Common myeloid progenitor, CD34-positive (primary cell): Measurements from ENCODE around the gene RNF17.
A peak's percentile ranks its signal among the peaks of the same experiment; 100 is the strongest.
"Not testable (repeated sequence)": the region's sequence is repeated elsewhere in the genome, so short reads cannot be mapped to it uniquely, and the experiment has no call there.

Experiments used
- CTCF ChIA-PET: fragments of 350-600 bp; sonication (Branson Sonifier 250); formaldehyde crosslinking; loops from one replicate; lab custom pipeline; 2021; ENCODE audit warnings: antibody characterized with exemption; lab: Charles Lee
- POLR2A ChIA-PET: fragments of 350-600 bp; sonication (Branson Sonifier 250); formaldehyde crosslinking; loops from one replicate; lab custom pipeline; 2021; ENCODE audit warnings: antibody characterized with exemption; lab: Charles Lee
- DNase-seq, 3 donors: peaks; one replicate each; pipeline versions ENCODE4 v3.0.0 to v3.0.0-alpha.2; 2013
- H3K27ac ChIP-seq, 2 experiments: 1 replicate in 1 of 2; 2 replicates in 1 of 2; pipeline ENCODE4 v1.7.0; 2013; ENCODE audit warnings: inconsistent platforms in 2 of 2, low read length in 2 of 2, mild to moderate bottlenecking in 2 of 2, low read depth in 1 of 2, moderate library complexity in 1 of 2; ENCODE audit not compliant: severe bottlenecking in 2 of 2, insufficient read depth in 1 of 2, poor library complexity in 1 of 2
- H3K27me3 ChIP-seq, 5 experiments: replicated peaks in 2 of 5; 1 replicate in 3 of 5; 2 replicates in 2 of 5; pipeline versions ENCODE4 v1.6.1 to v1.7.0; 2013; ENCODE audit warnings: low read length in 4 of 5, mild to moderate bottlenecking in 2 of 5, moderate library complexity in 2 of 5, inconsistent platforms in 1 of 5; ENCODE audit not compliant: insufficient read depth in 5 of 5, control insufficient read depth in 4 of 5
- H3K36me3 ChIP-seq, 4 experiments: 1 replicate in 2 of 4; 2 replicates in 2 of 4; pipeline versions ENCODE4 v1.6.1 to v1.7.0; 2013; ENCODE audit warnings: low read length in 3 of 4, control low read depth in 1 of 4, mild to moderate bottlenecking in 1 of 4; ENCODE audit not compliant: control insufficient read depth in 4 of 4, insufficient read depth in 4 of 4
- H3K4me1 ChIP-seq, 4 experiments: 1 replicate in 3 of 4; 2 replicates in 1 of 4; pipeline versions ENCODE4 v1.6.1 to v1.7.1; 2013; ENCODE audit warnings: low read length in 3 of 4, mild to moderate bottlenecking in 3 of 4, control low read depth in 1 of 4, inconsistent platforms in 1 of 4, moderate library complexity in 1 of 4; ENCODE audit not compliant: control insufficient read depth in 4 of 4, insufficient read depth in 4 of 4; ENCODE audit errors: control extremely low read depth in 1 of 4
- H3K4me3 ChIP-seq, 7 experiments: 1 replicate in 4 of 7; 2 replicates in 3 of 7; pipeline versions ENCODE4 v1.5.1 to v1.7.0; 2013; ENCODE audit warnings: mild to moderate bottlenecking in 7 of 7, low read length in 6 of 7, moderate library complexity in 6 of 7, inconsistent platforms in 2 of 7, low read depth in 2 of 7, control low read depth in 1 of 7; ENCODE audit not compliant: insufficient read depth in 4 of 7, control insufficient read depth in 1 of 7; ENCODE audit errors: extremely low read depth in 1 of 7
- H3K9me3 ChIP-seq, 5 experiments: 1 replicate in 4 of 5; 2 replicates in 1 of 5; pipeline versions ENCODE4 v1.6.1 to v1.7.1; 2013; ENCODE audit warnings: low read length in 4 of 5, mild to moderate bottlenecking in 2 of 5, inconsistent platforms in 1 of 5, low read depth in 1 of 5, moderate library complexity in 1 of 5; ENCODE audit not compliant: control insufficient read depth in 4 of 5, insufficient read depth in 2 of 5; ENCODE audit errors: control extremely low read depth in 1 of 5
- WGBS: methylation state at CpG from one replicate; pipeline ENCODE4 v1.1.5; 2013; ENCODE audit not compliant: insufficient coverage; 5-methylcytosine and 5-hydroxymethylcytosine counted together

Gene RNF17

DNA sequence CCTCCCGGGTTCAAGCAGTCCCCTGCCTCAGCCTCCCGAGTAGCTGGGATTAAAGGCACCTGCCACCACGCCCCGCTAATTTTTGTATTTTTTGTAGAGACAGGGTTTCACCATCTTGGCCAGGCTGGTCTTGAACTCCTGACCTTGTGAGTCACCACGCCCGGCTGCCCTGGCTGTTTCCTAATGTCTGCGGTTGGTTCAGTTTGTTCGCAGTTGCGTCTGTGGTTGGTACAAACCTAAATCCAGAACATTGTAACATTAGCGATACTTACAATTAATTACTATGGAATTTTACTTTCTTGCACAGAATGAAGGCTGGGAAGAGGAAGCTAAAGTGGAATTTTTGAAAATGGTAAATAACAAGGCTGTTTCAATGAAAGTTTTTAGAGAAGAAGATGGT lies 38.1 kb downstream of the RNF17 start:
- Histone ChIP-seq H3K4me1 (no peaks in the 10 kb centered on the region), H3K36me3 (no peaks in the 10 kb centered on the region), H3K27ac (no peak overlapping the region), H3K9me3 (no peaks in the 10 kb centered on the region), H3K27me3 (peaks cover 0 to 3% (median 0%) of the 10 kb centered on the region in 5 experiments), H3K4me3 (no peak overlapping the region)
- POLR2A ChIA-PET: no interaction called here
- WGBS: 87% methylated on average over 3 of the region's 10 CpGs
- CTCF ChIA-PET: no interaction called here
- no peak for DNase-seq

- H3K4me1 ChIP-seq: no peaks in the 10 kb centered on the region
- WGBS: 100% methylated on average over 1 of the region's 2 CpGs
- no peak for DNase-seq
- H3K4me3 ChIP-seq: no peak overlapping the region
- H3K36me3 ChIP-seq: no peaks in the 10 kb centered on the region
- H3K9me3 ChIP-seq: peaks cover 0 to 9% (median 0%) of the 10 kb centered on the region in 5 experiments
- ChIA-PET POLR2A (no interaction called here), CTCF (no interaction called here)
- H3K27ac ChIP-seq: no peak overlapping the region
- no peaks in the 10 kb centered on the region for H3K27me3 ChIP-seq
Measured at GRCh38 chr13:24821207-24821606, 57.2 kb downstream of the RNF17 start.

DNA sequence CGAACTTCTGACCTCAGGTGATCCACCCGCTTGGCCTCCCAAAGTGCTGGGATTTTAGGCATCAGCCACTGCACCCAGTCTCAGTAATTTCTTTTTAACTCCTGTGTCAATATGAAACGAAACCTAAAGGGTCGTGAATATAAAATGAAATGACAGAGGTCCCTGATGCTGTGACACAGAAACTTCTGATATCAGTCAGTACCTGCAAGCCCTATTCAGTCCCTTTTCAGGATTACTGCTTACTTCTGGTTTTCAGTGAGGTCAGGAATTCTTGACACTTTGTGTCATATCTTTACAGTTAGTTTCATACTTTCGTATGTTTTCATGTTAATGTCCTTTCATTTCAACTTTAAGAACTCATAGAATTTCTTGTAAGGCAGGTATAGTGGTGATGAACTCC lies 58.7 kb downstream of the RNF17 start:
- DNase-seq: no peak
- no peaks in the 10 kb centered on the region for H3K4me1 ChIP-seq
- POLR2A ChIA-PET: interaction anchor here (0.6 kb wide), 1 partner anchor 21 kb away, joined by 3 read pairs; no protein-coding TSS in a partner anchor
- no peaks in the 10 kb centered on the region for H3K27me3 ChIP-seq
- 100% methylated on average over 3 of the region's 5 CpGs for WGBS
- CTCF ChIA-PET: no interaction called here
- H3K9me3 ChIP-seq: peaks cover 0 to 9% (median 0%) of the 10 kb centered on the region in 5 experiments
- no peaks in the 10 kb centered on the region for H3K36me3 ChIP-seq
- no peak overlapping the region for H3K4me3 ChIP-seq
- no peak overlapping the region for H3K27ac ChIP-seq

GRCh38 chr13:24823122-24823710 lies 59.2 kb downstream of the RNF17 start:
- CTCF ChIA-PET, H3K36me3 ChIP-seq, H3K4me3 ChIP-seq, H3K4me1 ChIP-seq, H3K9me3 ChIP-seq, H3K27me3 ChIP-seq, H3K27ac ChIP-seq, DNase-seq: not testable (repeated sequence)
- WGBS: 80% methylated on average over 2 of the region's 5 CpGs
- POLR2A ChIA-PET: interaction anchor here (0.6 kb wide), 1 partner anchor 21 kb away, joined by 3 read pairs; no protein-coding TSS in a partner anchor

DNA sequence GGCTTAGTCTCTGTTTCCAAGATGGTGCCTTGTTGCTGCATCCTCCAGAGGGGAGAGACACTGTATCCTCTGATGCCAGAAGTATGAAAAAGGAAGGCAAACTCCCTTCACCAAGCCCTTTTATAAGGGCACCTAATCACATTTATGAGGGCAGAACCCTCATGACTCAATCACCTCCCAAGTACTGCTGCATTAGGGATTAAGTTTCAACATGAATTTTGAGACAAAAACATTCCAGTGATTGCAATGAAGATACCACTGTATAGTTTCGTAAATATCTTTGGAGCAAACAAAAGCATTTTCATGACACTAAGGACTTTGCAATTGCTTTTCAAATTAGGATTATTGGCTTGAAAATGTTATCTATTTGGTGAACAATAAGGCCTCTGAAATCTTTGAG lies 63.8 kb downstream of the RNF17 start:
- Histone ChIP-seq H3K27ac (no peak overlapping the region), H3K9me3 (no peaks in the 10 kb centered on the region), H3K4me3 (no peak overlapping the region), H3K27me3 (no peaks in the 10 kb centered on the region), H3K4me1 (no peaks in the 10 kb centered on the region), H3K36me3 (no peaks in the 10 kb centered on the region)
- POLR2A ChIA-PET: no interaction called here
- no peak for DNase-seq
- WGBS: no CpG with 5 or more reads among the region's 1 CpG
- CTCF ChIA-PET: no interaction called here

- Histone ChIP-seq H3K36me3 (no peaks in the 10 kb centered on the region), H3K9me3 (no peaks in the 10 kb centered on the region), H3K27ac (no peak overlapping the region), H3K4me3 (no peak overlapping the region), H3K27me3 (peaks cover 0 to 3% (median 0%) of the 10 kb centered on the region in 5 experiments), H3K4me1 (no peaks in the 10 kb centered on the region)
- peak in 2 of 3 donors; percentile 10 to 38 for DNase-seq
- POLR2A ChIA-PET: interaction anchor here (0.6 kb wide), 1 partner anchor 174 kb away, joined by 3 read pairs; no protein-coding TSS in a partner anchor
- CTCF ChIA-PET: interaction anchor here (1.2 kb wide), 1 partner anchor 10 kb away, joined by 3 read pairs; no protein-coding TSS in a partner anchor
- WGBS: 88% methylated on average over 7 of the region's 9 CpGs
Measured at GRCh38 chr13:24834902-24835510, 71.0 kb downstream of the RNF17 start.

DNA sequence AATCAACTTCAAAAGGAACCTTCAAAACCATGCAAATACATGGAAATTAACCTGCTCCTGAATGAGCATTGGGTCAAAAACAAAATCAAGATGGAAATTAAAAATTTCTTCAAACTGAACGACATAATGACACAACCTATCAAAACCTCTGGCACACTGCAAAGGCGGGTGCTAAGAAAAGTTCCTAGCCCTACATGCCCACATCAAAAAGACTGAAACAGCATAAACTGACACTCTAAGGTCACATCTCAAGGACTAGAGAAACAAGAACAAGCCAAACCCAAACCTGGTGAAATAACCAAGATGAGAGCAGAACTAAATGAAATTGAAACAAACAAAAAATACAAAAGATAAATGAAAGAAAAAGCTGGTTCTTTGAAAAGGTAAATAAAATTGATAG lies 73.6 kb downstream of the RNF17 start:
- H3K27me3 ChIP-seq, CTCF ChIA-PET, H3K36me3 ChIP-seq, H3K27ac ChIP-seq, H3K9me3 ChIP-seq, POLR2A ChIA-PET, DNase-seq, H3K4me3 ChIP-seq, H3K4me1 ChIP-seq: not testable (repeated sequence)
- no CpG with 5 or more reads among the region's 2 CpGs for WGBS
